Heart right ventricle (tissue), 16 donors: Measurements from ENCODE around the gene RNASEH2A. TPM values are rescaled to one million over a fixed set of nuclear protein-coding genes. Genes with fewer than 3 reads are reported as not detected.

Source experiments
- ATAC-seq, 8 donors: fragments of 200-7000 bp; cut with Tn5 transposase; one replicate each; pipeline ENCODE4 v1.9.1; 2020; ENCODE audit warnings: mild to moderate bottlenecking in 8 of 8, moderate library complexity in 8 of 8, moderate number of reproducible peaks in 1 of 8
- DNase-seq, 2 donors: peaks; one replicate each; pipeline ENCODE4 v3.0.0-alpha.2; 2020
- H3K27ac ChIP-seq, 10 donors: fragments of 200-600 bp; sonication (generic) in 2 of 10; one replicate each; pipeline versions ENCODE4 v1.5.0 to v1.8.0; 2020 to 2022; ENCODE audit warnings: mild to moderate bottlenecking in 3 of 10
- H3K27me3 ChIP-seq, 7 donors: fragments of 200-600 bp; one replicate each; pipeline ENCODE4 v1.8.0; 2021 to 2022; ENCODE audit warnings: mild to moderate bottlenecking in 2 of 7
- H3K36me3 ChIP-seq, 9 donors: fragments of 200-600 bp; sonication (generic) in 1 of 9; one replicate each; pipeline versions ENCODE4 v1.5.0 to v1.8.0; 2020 to 2022; ENCODE audit warnings: mild to moderate bottlenecking in 2 of 9
- H3K4me1 ChIP-seq, 9 donors: fragments of 200-600 bp; sonication (generic) in 1 of 9; one replicate each; pipeline versions ENCODE4 v1.5.0 to v1.8.0; 2020 to 2022; ENCODE audit warnings: mild to moderate bottlenecking in 4 of 9
- H3K4me3 ChIP-seq, 10 donors: fragments of 200-600 bp; sonication (generic) in 2 of 10; one replicate each; pipeline versions ENCODE4 v1.5.0 to v1.8.0; 2020 to 2022; ENCODE audit warnings: mild to moderate bottlenecking in 7 of 10, moderate library complexity in 2 of 10
- H3K9me3 ChIP-seq, 11 donors: fragments of 200-600 bp in 10 of 11; sonication (generic) in 2 of 11; one replicate each; pipeline versions ENCODE4 v1.5.0 to v1.8.0; 2013 to 2022; ENCODE audit warnings: mild to moderate bottlenecking in 2 of 11, control low read depth in 1 of 11, moderate library complexity in 1 of 11
- CTCF ChIP-seq, 9 donors: fragments of 200-600 bp; sonication (generic) in 2 of 9; IDR thresholded peaks; one replicate each; pipeline versions ENCODE4 v1.5.0 to v1.8.0; 2021 to 2022; ENCODE audit warnings: antibody characterized with exemption in 9 of 9, mild to moderate bottlenecking in 5 of 9, moderate library complexity in 1 of 9
- WGBS, 2 donors: extraction: QIAGEN DNeasy Blood & Tissue Kit; methylation state at CpG; one replicate each; pipeline ENCODE4 v1.1.7; 2013; ENCODE audit warnings: inconsistent platforms in 1 of 2; 5-methylcytosine and 5-hydroxymethylcytosine counted together
- intact Hi-C, 10 donors: fragments of 100-400 bp; cut with DNase I; formaldehyde crosslinking; loops; one replicate each; pipeline versions ENCODE4 v1.11.1 to v1.14.2; 2022
- polyA plus RNA-seq, 2 donors: library from polyadenylated mRNA; stranded (reverse); fragments of 200-250 nt; gene quantifications; one replicate each; pipeline ENCODE4 v1.2.3, GENCODE V29; 2013
- total RNA-seq, 10 donors: library from RNA; stranded (reverse); fragmentation: NEBNext Ultra II Directional in 3 of 10; extraction: Animal tissue kit (Norgen Biotek cat#: 25700) in 3 of 10; gene quantifications; one replicate each; pipeline versions ENCODE4 v1.2.1 to v1.2.4, GENCODE V29; 2021 to 2023
- donor health status: Arrhythmogenic right ventricular cardiomyopathy.
- donor health status: ischemic (EF 13 %, LVEDD 7.1; RV severe dilation, severe dysfunction).
- donor health status: healthy with polysubstance abuse.
- donor health status: DM: no; HTN: yes; CAD: no.
- donor health status: DM: no; HTN: no; CAD: no.
- donor health status: ischemic (EF 25% LVEDD 6.9; RV normal size, moderate dysfunction).
- donor health status: ischemic (EF 25% LVEDD 5.7; RV mildly dilated, moderate dysfunction).
- donor health status: healthy.
- donor health status: DM: yes; HTN: yes; CAD: no.
- donor health status: Ischemic cardiomyopathy.
- donor health status: ischemic (EF 35%, LVEDD 5.7; RV mildly dilated, moderate dysfunction).
- donor health status: nonischemic (EF 11% LVEDD 7.7; RV severe dilation, severe dysfunction).
- donor health status: DM: yes; HTN: yes; CAD: no.
- donor health status: PGD.
- donor health status: ischemic (EF 29% LVEDD 5.4; RV normal size, mild dysfunction).
- donor health status: nonischemic (EF 23%, LVEDD 6.1; RV moderate dilation, normal function).

RNASEH2A gene
- total and polyA plus RNA-seq, 12 donors, result 1.9 to 6.9 (median 4.1) TPM

GRCh38 chr19:12767666-12768065 is 38.7 kb upstream of the RNASEH2A start:
- H3K36me3 ChIP-seq, result peaks cover 0 to 84% (median 6%) of the 10 kb centered on the region in 9 donors
- H3K4me3 ChIP-seq, result no peak overlapping the region
- intact Hi-C loops, result loop anchor here in 4 of 10 donors (5.0 kb wide), 3 partner anchors 35 to 80 kb away; partner anchors contain the start of genes PRDX2 (in 2 of the 4) and THSD8 (in 2 of the 4)
- no peak for DNase-seq
- no peak overlapping the region for H3K27ac ChIP-seq
- TF ChIP-seq CTCF (IDR thresholded peaks at IDR 0.05), result no peak
- no peaks in the 10 kb centered on the region for H3K9me3 ChIP-seq
- WGBS, 2 donors, result 96 to 97% methylated on average over 15 of the region's 15 CpGs
- peaks cover 0 to 44% (median 7%) of the 10 kb centered on the region in 9 donors for H3K4me1 ChIP-seq
- ATAC-seq, result no peak
- H3K27me3 ChIP-seq, result no peaks in the 10 kb centered on the region

- WGBS, 2 donors, result 57 to 71% methylated on average over 26 to 37 of the region's 37 CpGs
- peak overlapping the region in 3 of 10 donors; percentile 1 to 35 (median 4) for H3K27ac ChIP-seq
- peaks cover 0 to 51% (median 24%) of the 10 kb centered on the region in 9 donors for H3K4me1 ChIP-seq
- ATAC-seq (no peak), DNase-seq (no peak)
- H3K9me3 ChIP-seq, result no peaks in the 10 kb centered on the region
- no peaks in the 10 kb centered on the region for H3K27me3 ChIP-seq
- no peak overlapping the region for H3K4me3 ChIP-seq
- no peak for TF ChIP-seq CTCF (IDR thresholded peaks at IDR 0.05)
- peaks cover 0 to 64% (median 5%) of the 10 kb centered on the region in 9 donors for H3K36me3 ChIP-seq
- intact Hi-C loops, result loop anchor here in 5 of 10 donors (5.0 to 10.0 kb wide), 4 partner anchors 33 to 78 kb away; partner anchors contain the start of genes PRDX2 (in 2 of the 5) and THSD8 (in 2 of the 5)
Measured at GRCh38 chr19:12769689-12770088, 36.7 kb upstream of the RNASEH2A start.

- DNase-seq (no peak), ATAC-seq (no peak)
- no peak for TF ChIP-seq CTCF (IDR thresholded peaks at IDR 0.05)
- Histone ChIP-seq H3K27ac (peak overlapping the region in 5 of 10 donors; percentile 67 to 99 (median 94)), H3K4me1 (peaks cover 3 to 52% (median 29%) of the 10 kb centered on the region in 9 donors), H3K36me3 (peaks cover 0 to 51% (median 0%) of the 10 kb centered on the region in 9 donors), H3K9me3 (no peaks in the 10 kb centered on the region), H3K4me3 (no peak overlapping the region), H3K27me3 (no peaks in the 10 kb centered on the region)
- intact Hi-C loops, result loop anchor here in 1 of 10 donors (10.0 kb wide), 1 partner anchor 74 kb away; no protein-coding TSS in a partner anchor
- 96 to 98% methylated on average over 13 of the region's 13 CpGs for WGBS, 2 donors
Measured at GRCh38 chr19:12770922-12771321, 35.5 kb upstream of the RNASEH2A start.

GRCh38 chr19:12772323-12772722 is 34.1 kb upstream of the RNASEH2A start:
- Histone ChIP-seq H3K9me3 (no peaks in the 10 kb centered on the region), H3K4me3 (no peak overlapping the region), H3K4me1 (peaks cover 6 to 53% (median 33%) of the 10 kb centered on the region in 9 donors), H3K36me3 (peaks cover 0 to 38% (median 0%) of the 10 kb centered on the region in 9 donors), H3K27ac (peak overlapping the region; percentile 79 to 99 (median 91)), H3K27me3 (no peaks in the 10 kb centered on the region)
- DNase-seq (peak; percentile 50 to 71), ATAC-seq (peak; percentile 22 to 82 (median 71))
- intact Hi-C loops, result loop anchor here in 2 of 10 donors (2.0 to 10.0 kb wide), 2 partner anchors 72 to 74 kb away; no protein-coding TSS in a partner anchor
- WGBS, 2 donors, result 39 to 47% methylated on average over 4 of the region's 4 CpGs
- TF ChIP-seq CTCF (IDR thresholded peaks at IDR 0.05), result no peak
